Erythroblast (primary cell): Measurements from ENCODE around the gene PPP1R12B.

Experiments
- GATA1 ChIP-seq: IDR thresholded peaks from 2 replicates; pipeline ENCODE4 v1.6.1; 2011; ENCODE audit warnings: low read depth, mild to moderate bottlenecking, control low read depth, low read length, moderate library complexity
- POLR2A ChIP-seq: IDR thresholded peaks from 2 replicates; pipeline ENCODE4 v1.6.1; 2011; ENCODE audit warnings: mild to moderate bottlenecking, low read length

- TF ChIP-seq POLR2A (no peak), GATA1 (no peak)
These were observed 168.0 kb downstream of the PPP1R12B start for GRCh38 chr1:202516434-202516877.
